Common myeloid progenitor, CD34-positive (primary cell): ENCODE results near the gene ATP1B4.

Experiments
- CTCF ChIA-PET: fragments of 350-600 bp; sonication (Branson Sonifier 250); formaldehyde crosslinking; loops from one replicate; lab custom pipeline; 2021; ENCODE audit warnings: antibody characterized with exemption; lab: Charles Lee
- POLR2A ChIA-PET: fragments of 350-600 bp; sonication (Branson Sonifier 250); formaldehyde crosslinking; loops from one replicate; lab custom pipeline; 2021; ENCODE audit warnings: antibody characterized with exemption; lab: Charles Lee
- DNase-seq, 3 donors: peaks; one replicate each; pipeline versions ENCODE4 v3.0.0 to v3.0.0-alpha.2; 2013
- H3K27ac ChIP-seq, 2 experiments: 1 replicate in 1 of 2; 2 replicates in 1 of 2; pipeline ENCODE4 v1.7.0; 2013; ENCODE audit warnings: inconsistent platforms in 2 of 2, low read length in 2 of 2, mild to moderate bottlenecking in 2 of 2, low read depth in 1 of 2, moderate library complexity in 1 of 2; ENCODE audit not compliant: severe bottlenecking in 2 of 2, insufficient read depth in 1 of 2, poor library complexity in 1 of 2
- H3K27me3 ChIP-seq, 5 experiments: replicated peaks in 2 of 5; 1 replicate in 3 of 5; 2 replicates in 2 of 5; pipeline versions ENCODE4 v1.6.1 to v1.7.0; 2013; ENCODE audit warnings: low read length in 4 of 5, mild to moderate bottlenecking in 2 of 5, moderate library complexity in 2 of 5, inconsistent platforms in 1 of 5; ENCODE audit not compliant: insufficient read depth in 5 of 5, control insufficient read depth in 4 of 5
- H3K36me3 ChIP-seq, 4 experiments: 1 replicate in 2 of 4; 2 replicates in 2 of 4; pipeline versions ENCODE4 v1.6.1 to v1.7.0; 2013; ENCODE audit warnings: low read length in 3 of 4, control low read depth in 1 of 4, mild to moderate bottlenecking in 1 of 4; ENCODE audit not compliant: control insufficient read depth in 4 of 4, insufficient read depth in 4 of 4
- H3K4me1 ChIP-seq, 4 experiments: 1 replicate in 3 of 4; 2 replicates in 1 of 4; pipeline versions ENCODE4 v1.6.1 to v1.7.1; 2013; ENCODE audit warnings: low read length in 3 of 4, mild to moderate bottlenecking in 3 of 4, control low read depth in 1 of 4, inconsistent platforms in 1 of 4, moderate library complexity in 1 of 4; ENCODE audit not compliant: control insufficient read depth in 4 of 4, insufficient read depth in 4 of 4; ENCODE audit errors: control extremely low read depth in 1 of 4
- H3K4me3 ChIP-seq, 7 experiments: 1 replicate in 4 of 7; 2 replicates in 3 of 7; pipeline versions ENCODE4 v1.5.1 to v1.7.0; 2013; ENCODE audit warnings: mild to moderate bottlenecking in 7 of 7, low read length in 6 of 7, moderate library complexity in 6 of 7, inconsistent platforms in 2 of 7, low read depth in 2 of 7, control low read depth in 1 of 7; ENCODE audit not compliant: insufficient read depth in 4 of 7, control insufficient read depth in 1 of 7; ENCODE audit errors: extremely low read depth in 1 of 7
- H3K9me3 ChIP-seq, 5 experiments: 1 replicate in 4 of 5; 2 replicates in 1 of 5; pipeline versions ENCODE4 v1.6.1 to v1.7.1; 2013; ENCODE audit warnings: low read length in 4 of 5, mild to moderate bottlenecking in 2 of 5, inconsistent platforms in 1 of 5, low read depth in 1 of 5, moderate library complexity in 1 of 5; ENCODE audit not compliant: control insufficient read depth in 4 of 5, insufficient read depth in 2 of 5; ENCODE audit errors: control extremely low read depth in 1 of 5
- whole genome bisulfite sequencing: methylation state at CpG from one replicate; pipeline ENCODE4 v1.1.5; 2013; ENCODE audit not compliant: insufficient coverage; 5-methylcytosine and 5-hydroxymethylcytosine counted together

ATP1B4 gene

GRCh38 chrX:120428309-120428708 lies 66.4 kb downstream of the ATP1B4 start:
- peak in 2 of 3 donors; percentile 35 to 45 for DNase-seq
- Histone ChIP-seq H3K36me3 (peaks cover 0 to 7% (median 0%) of the 10 kb centered on the region in 4 experiments), H3K4me1 (peaks cover 0 to 7% (median 0%) of the 10 kb centered on the region in 4 experiments), H3K27ac (no peak overlapping the region), H3K27me3 (peaks cover 0 to 4% (median 0%) of the 10 kb centered on the region in 5 experiments), H3K4me3 (no peak overlapping the region), H3K9me3 (no peaks in the 10 kb centered on the region)
- WGBS, result 0% methylated on average over 1 of the region's 2 CpGs
- CTCF ChIA-PET, result interaction anchor here (3.8 kb wide), 1 partner anchor 24 kb away, joined by 15 read pairs; no protein-coding TSS in a partner anchor
- POLR2A ChIA-PET, result no interaction called here

- H3K36me3 ChIP-seq, result peaks cover 0 to 14% (median 0%) of the 10 kb centered on the region in 4 experiments
- peaks cover 0 to 4% (median 0%) of the 10 kb centered on the region in 5 experiments for H3K27me3 ChIP-seq
- H3K27ac ChIP-seq, result no peak overlapping the region
- DNase-seq, result no peak
- WGBS, result no CpG with 5 or more reads among the region's 2 CpGs
- ChIA-PET POLR2A (interaction anchor here (0.5 kb wide), 1 partner anchor 124 kb away, joined by 3 read pairs; no protein-coding TSS in a partner anchor), CTCF (interaction anchor here (0.9 to 3.8 kb wide), 3 partner anchors 11 to 170 kb away, joined by 3 to 15 read pairs (median 3); no protein-coding TSS in a partner anchor)
- no peaks in the 10 kb centered on the region for H3K9me3 ChIP-seq
- H3K4me1 ChIP-seq, result peaks cover 0 to 7% (median 0%) of the 10 kb centered on the region in 4 experiments
- H3K4me3 ChIP-seq, result no peak overlapping the region
Observed at GRCh38 chrX:120429776-120430540, 68.1 kb downstream of the ATP1B4 start.
